Uterus (tissue), 4 donors: ENCODE data around the gene DCAF10. TPM values are rescaled to one million over a fixed set of nuclear protein-coding genes. Genes with fewer than 3 reads are reported as not detected.
"Not testable (repeated sequence)": the region's sequence is repeated elsewhere in the genome, so short reads cannot be mapped to it uniquely, and the experiment has no call there.

ENCODE experiments used
- DNase-seq, 2 donors: peaks; one replicate each; pipeline ENCODE4 v3.0.0-alpha.2; 2019 to 2020
- H3K27ac ChIP-seq, 2 donors: fragments of 200-600 bp; sonication (generic); 1 replicate in 1 of 2; 2 replicates in 1 of 2; pipeline ENCODE4 v1.5.1; 2016 to 2018
- H3K27me3 ChIP-seq, 2 donors: fragments of 200-600 bp; sonication (generic); one replicate each; pipeline ENCODE4 v1.5.1; 2018 to 2019; ENCODE audit warnings: control low read depth in 1 of 2
- H3K36me3 ChIP-seq, 2 donors: fragments of 200-600 bp; sonication (generic); one replicate each; pipeline ENCODE4 v1.5.1; 2019; ENCODE audit warnings: control low read depth in 1 of 2
- H3K4me1 ChIP-seq, 2 donors: fragments of 200-600 bp; sonication (generic); one replicate each; pipeline ENCODE4 v1.5.1; 2018 to 2019; ENCODE audit warnings: control low read depth in 1 of 2
- H3K4me3 ChIP-seq, 2 donors: fragments of 200-600 bp; sonication (generic); 1 replicate in 1 of 2; 2 replicates in 1 of 2; pipeline ENCODE4 v1.5.1; 2018 to 2019; ENCODE audit warnings: mild to moderate bottlenecking in 1 of 2
- H3K9me3 ChIP-seq, 2 donors: fragments of 200-600 bp; sonication (generic); one replicate each; pipeline ENCODE4 v1.5.1; 2019; ENCODE audit warnings: control low read depth in 1 of 2
- CTCF ChIP-seq, 4 experiments: fragments of 200-600 bp in 2 of 4; fragments of 450-650 bp in 2 of 4; sonication (generic) in 2 of 4; IDR thresholded peaks; one replicate each; pipeline ENCODE4 v1.5.1; 2016 to 2019; ENCODE audit warnings: antibody characterized with exemption in 4 of 4, mild to moderate bottlenecking in 2 of 4, moderate library complexity in 1 of 4
- POLR2A ChIP-seq, 2 donors: fragments of 450-650 bp; IDR thresholded peaks; one replicate each; pipeline ENCODE4 v1.6.1; 2016; ENCODE audit warnings: antibody characterized with exemption in 2 of 2, mild to moderate bottlenecking in 1 of 2, moderate library complexity in 1 of 2
- intact Hi-C: fragments of 100-400 bp; cut with DNase I; formaldehyde crosslinking; loops from one replicate; pipeline ENCODE4 v1.15.1; 2023; ENCODE audit warnings: low total_unique reads
- total RNA-seq, 4 donors: library from RNA; depleted of rRNA in 3 of 4; stranded (reverse); fragments of >200 nt in 3 of 4; gene quantifications; one replicate each; pipeline versions ENCODE4 v1.1.0 to v1.2.4, GENCODE V29; 2014 to 2023
- donor health status: DM: yes; HTN: yes; CAD: no.

The DCAF10 gene
- total RNA-seq, 4 donors from 2014 or later: 10.8 to 34.8 (median 29.6) TPM

DNA sequence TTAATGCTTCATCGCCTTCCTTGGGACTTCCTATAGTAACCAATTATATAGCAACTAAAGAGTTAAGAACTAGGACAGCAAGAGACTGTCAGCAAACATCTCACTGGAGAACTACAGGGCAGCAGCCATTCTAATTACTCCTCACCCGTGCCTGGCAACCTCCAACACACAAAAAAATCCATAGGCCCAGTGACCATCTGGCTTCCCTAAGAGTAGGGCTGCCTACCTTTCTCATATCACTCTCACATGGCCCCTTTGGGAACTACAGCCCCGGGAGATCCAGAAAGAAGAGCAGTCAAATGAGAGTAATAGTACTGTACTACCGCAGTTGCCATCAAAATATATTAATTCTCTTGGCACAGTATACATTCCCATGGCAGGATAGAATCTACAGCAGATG lies 5.7 kb downstream of the DCAF10 start:
- no peak for TF ChIP-seq CTCF (IDR thresholded peaks at IDR 0.05)
- TF ChIP-seq POLR2A (IDR thresholded peaks at IDR 0.05): no peak
- Histone ChIP-seq H3K4me1 (peaks cover 8 to 23% of the 10 kb centered on the region in 2 donors), H3K9me3 (no peaks in the 10 kb centered on the region)

GRCh38 chr9:37809676-37810075 lies 9.1 kb downstream of the DCAF10 start:
- DNase-seq, H3K27me3 ChIP-seq, H3K27ac ChIP-seq, H3K36me3 ChIP-seq, H3K9me3 ChIP-seq, H3K4me1 ChIP-seq, intact Hi-C loops, H3K4me3 ChIP-seq: not testable (repeated sequence)

More for the DNA sequence above, 5.7 kb downstream of the DCAF10 start:
- no peaks in the 10 kb centered on the region for H3K36me3 ChIP-seq
- intact Hi-C loops: no loop called here
- H3K27me3 ChIP-seq: no peaks in the 10 kb centered on the region
- no peak overlapping the region for H3K4me3 ChIP-seq
- H3K27ac ChIP-seq: no peak overlapping the region
- DNase-seq: no peak

GRCh38 chr9:37811906-37812476 lies 11.4 kb downstream of the DCAF10 start:
- Histone ChIP-seq H3K36me3 (no peaks in the 10 kb centered on the region), H3K27me3 (no peaks in the 10 kb centered on the region), H3K4me1 (no peaks in the 10 kb centered on the region), H3K27ac (no peak overlapping the region), H3K4me3 (no peak overlapping the region), H3K9me3 (no peaks in the 10 kb centered on the region)
- intact Hi-C loops: no loop called here
- no peak for DNase-seq
- TF ChIP-seq CTCF (IDR thresholded peaks at IDR 0.05) (no peak), POLR2A (IDR thresholded peaks at IDR 0.05) (no peak)

DNA sequence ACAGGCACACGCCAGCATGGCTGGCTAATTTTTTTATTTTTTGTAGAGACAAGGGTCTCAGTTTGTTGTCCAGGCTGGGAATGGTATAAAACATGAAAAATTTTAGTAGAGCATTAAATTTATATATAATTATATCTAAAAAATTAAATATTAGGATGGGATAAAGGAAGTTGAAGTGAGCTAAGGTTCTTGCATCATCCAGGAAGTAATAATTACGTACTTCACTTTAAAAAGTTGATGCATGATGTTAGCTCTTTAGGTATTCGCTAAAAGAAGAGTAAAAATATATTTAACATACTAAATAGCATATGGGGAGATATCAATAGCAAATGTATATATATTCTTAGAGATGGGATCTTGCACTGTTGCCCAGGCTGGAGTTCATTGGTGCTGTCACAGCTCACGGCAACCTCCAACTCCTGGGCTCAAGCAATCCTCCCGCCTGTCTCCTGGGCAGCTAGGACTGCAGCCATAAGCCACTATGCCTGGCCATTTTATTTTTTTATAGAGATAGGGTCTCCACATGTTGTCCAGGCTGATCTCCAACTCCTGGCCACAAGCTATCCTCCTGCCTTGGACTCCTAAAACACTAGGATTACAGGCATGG lies 12.3 kb downstream of the DCAF10 start:
- TF ChIP-seq POLR2A (IDR thresholded peaks at IDR 0.05): no peak
- no peak for TF ChIP-seq CTCF (IDR thresholded peaks at IDR 0.05)
- no peak for DNase-seq
- H3K9me3 ChIP-seq: no peaks in the 10 kb centered on the region
- no peaks in the 10 kb centered on the region for H3K27me3 ChIP-seq
- H3K4me3 ChIP-seq: no peak overlapping the region
- intact Hi-C loops: no loop called here
- no peaks in the 10 kb centered on the region for H3K36me3 ChIP-seq
- no peaks in the 10 kb centered on the region for H3K4me1 ChIP-seq
- no peak overlapping the region for H3K27ac ChIP-seq

GRCh38 chr9:37818849-37819248 lies 18.3 kb downstream of the DCAF10 start:
- Histone ChIP-seq H3K27me3 (no peaks in the 10 kb centered on the region), H3K4me1 (no peaks in the 10 kb centered on the region), H3K9me3 (no peaks in the 10 kb centered on the region), H3K4me3 (no peak overlapping the region), H3K27ac (no peak overlapping the region), H3K36me3 (no peaks in the 10 kb centered on the region)
- DNase-seq: no peak
- TF ChIP-seq POLR2A (IDR thresholded peaks at IDR 0.05) (no peak), CTCF (IDR thresholded peaks at IDR 0.05) (no peak)
- intact Hi-C loops: no loop called here
